Subcutaneous abdominal adipose tissue (tissue), 5 donors: ENCODE measurements around the gene UVSSA.
"Not testable (repeated sequence)": the region's sequence is repeated elsewhere in the genome, so short reads cannot be mapped to it uniquely, and the experiment has no call there.

Experiments used
- H3K27ac ChIP-seq: one replicate; pipeline ENCODE4 v1.7.0; 2013; ENCODE audit warnings: low read depth, mild to moderate bottlenecking, inconsistent platforms, low read length, moderate library complexity
- H3K27me3 ChIP-seq, 5 donors: one replicate each; pipeline ENCODE4 v1.7.0; 2013; ENCODE audit warnings: low read length in 5 of 5, inconsistent platforms in 1 of 5; ENCODE audit not compliant: control insufficient read depth in 5 of 5, insufficient read depth in 4 of 5
- H3K36me3 ChIP-seq, 5 donors: one replicate each; pipeline ENCODE4 v1.7.0; 2013; ENCODE audit warnings: low read length in 5 of 5; ENCODE audit not compliant: control insufficient read depth in 5 of 5, insufficient read depth in 5 of 5
- H3K4me1 ChIP-seq, 5 donors: one replicate each; pipeline ENCODE4 v1.7.0; 2013; ENCODE audit warnings: low read length in 5 of 5, mild to moderate bottlenecking in 3 of 5, moderate library complexity in 1 of 5; ENCODE audit not compliant: control insufficient read depth in 5 of 5, insufficient read depth in 5 of 5
- H3K4me3 ChIP-seq, 5 donors: one replicate each; pipeline ENCODE4 v1.7.0; 2013; ENCODE audit warnings: low read length in 5 of 5, low read depth in 1 of 5
- H3K9ac ChIP-seq, 5 donors: one replicate each; pipeline ENCODE4 v1.7.0; 2013; ENCODE audit warnings: low read length in 5 of 5, mild to moderate bottlenecking in 4 of 5, moderate library complexity in 3 of 5
- H3K9me3 ChIP-seq, 5 donors: one replicate each; pipeline ENCODE4 v1.7.0; 2013; ENCODE audit warnings: low read length in 5 of 5; ENCODE audit not compliant: control insufficient read depth in 5 of 5
- donor health status: healthy.
- donor health status: healthy.
- donor health status: healthy.
- donor health status: healthy.
- donor health status: healthy.

UVSSA gene

DNA sequence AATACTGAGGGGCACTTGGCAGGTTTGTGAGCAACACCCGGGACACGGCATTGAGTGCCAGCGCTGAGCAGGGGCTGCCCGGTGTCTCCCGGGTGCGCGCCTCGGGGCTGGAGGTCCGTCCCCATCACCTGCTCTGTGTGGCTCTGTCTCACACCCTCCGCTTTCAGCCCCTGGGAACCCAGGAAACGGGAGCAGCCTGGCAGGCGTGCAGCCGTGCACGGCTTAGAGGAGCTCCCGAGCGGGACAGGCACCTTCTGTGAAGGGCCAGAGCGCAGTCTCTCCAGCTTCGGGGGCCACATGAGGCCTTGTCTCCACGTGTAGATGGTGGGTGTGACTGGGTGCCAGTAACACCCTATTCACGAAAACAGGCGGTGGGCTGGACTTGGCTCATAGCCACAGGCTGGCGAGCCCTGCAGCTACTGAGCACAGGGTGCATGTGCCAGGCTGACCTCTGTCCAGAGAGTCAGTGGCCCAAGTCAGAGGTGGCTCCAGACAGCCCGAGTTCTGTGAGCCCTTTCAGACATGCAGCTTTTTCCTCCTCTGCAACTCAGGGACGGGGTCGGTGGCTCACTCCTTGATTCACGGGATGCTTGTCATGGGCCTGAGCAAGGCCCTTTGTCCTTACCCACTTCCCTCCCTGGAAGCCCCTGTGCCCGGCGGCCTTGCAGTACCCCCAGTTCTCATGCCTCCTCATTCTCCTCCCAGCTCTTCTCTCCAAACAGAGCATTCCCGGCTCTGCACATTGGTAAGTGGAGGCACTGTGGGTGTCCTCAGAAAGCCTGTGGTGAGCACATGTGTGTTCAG lies 23.5 kb downstream of the UVSSA start:
- Histone ChIP-seq H3K27me3 (no peaks in the 10 kb centered on the region), H3K4me3 (no peak overlapping the region), H3K9ac (no peak overlapping the region), H3K4me1 (peaks cover 0 to 4% (median 0%) of the 10 kb centered on the region in 5 donors), H3K36me3 (peaks cover 0 to 90% (median 71%) of the 10 kb centered on the region in 5 donors), H3K27ac (no peak overlapping the region), H3K9me3 (no peaks in the 10 kb centered on the region)

DNA sequence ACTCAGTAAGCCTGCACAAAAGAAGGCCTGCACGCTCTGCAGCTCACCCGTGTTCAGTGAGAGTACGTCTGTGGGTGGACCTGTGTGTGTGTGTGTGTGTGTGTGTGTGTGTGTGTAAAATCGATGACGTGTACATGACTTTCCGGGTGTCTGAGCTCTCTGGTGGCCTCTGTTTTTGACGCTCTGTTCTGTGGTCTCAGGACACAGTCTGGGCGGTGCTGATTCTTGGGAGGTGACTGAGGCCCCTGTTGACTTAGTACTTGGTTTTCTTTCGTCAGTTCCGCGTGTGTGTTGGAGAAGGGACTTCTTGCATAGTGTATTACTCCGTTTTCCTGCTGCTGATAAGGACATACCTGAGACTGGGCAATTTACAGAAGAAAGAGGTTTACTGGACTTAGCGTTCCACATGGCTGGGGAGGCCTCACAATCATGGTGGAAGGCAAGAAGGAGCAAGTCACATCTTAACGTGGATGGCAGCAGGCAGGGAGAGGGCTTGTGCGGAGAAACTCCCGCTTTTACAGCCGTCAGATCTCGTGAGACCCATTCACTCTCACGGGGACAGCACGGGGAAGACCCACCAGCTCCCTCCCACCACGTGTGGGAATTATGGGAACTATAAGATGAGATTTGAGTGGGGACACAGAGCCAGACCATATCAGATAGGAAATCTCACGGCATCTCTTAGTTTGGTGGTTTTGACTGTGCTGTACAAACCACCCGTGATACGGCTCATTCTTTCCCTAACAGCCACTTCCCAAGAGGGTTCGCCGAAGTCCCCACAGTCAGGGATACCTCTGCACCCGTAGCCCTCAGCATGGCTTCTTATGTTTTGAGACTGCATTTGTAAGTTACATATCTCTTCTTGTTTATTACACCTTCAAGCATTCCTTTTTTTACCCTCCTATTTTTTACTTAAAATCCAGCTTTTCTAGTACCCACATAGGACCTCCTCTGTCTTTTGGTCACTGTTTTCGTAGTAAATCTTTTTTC lies 24.5 kb downstream of the UVSSA start:
- Histone ChIP-seq H3K27ac (no peak overlapping the region), H3K36me3 (peaks cover 0 to 90% (median 73%) of the 10 kb centered on the region in 5 donors), H3K27me3 (no peaks in the 10 kb centered on the region), H3K9me3 (no peaks in the 10 kb centered on the region), H3K9ac (no peak overlapping the region), H3K4me1 (peaks cover 0 to 4% (median 0%) of the 10 kb centered on the region in 5 donors), H3K4me3 (no peak overlapping the region)

GRCh38 chr4:1372576-1372975 lies 25.6 kb downstream of the UVSSA start:
- not testable (repeated sequence) for H3K4me1 ChIP-seq, H3K9me3 ChIP-seq, H3K27ac ChIP-seq, H3K27me3 ChIP-seq, H3K4me3 ChIP-seq, H3K9ac ChIP-seq
- peaks cover 0 to 90% (median 71%) of the 10 kb centered on the region in 5 donors for H3K36me3 ChIP-seq

- no peak overlapping the region for H3K27ac ChIP-seq
- no peaks in the 10 kb centered on the region for H3K27me3 ChIP-seq
- peaks cover 0 to 4% (median 0%) of the 10 kb centered on the region in 5 donors for H3K4me1 ChIP-seq
- no peaks in the 10 kb centered on the region for H3K9me3 ChIP-seq
- no peak overlapping the region for H3K9ac ChIP-seq
- peaks cover 0 to 85% (median 61%) of the 10 kb centered on the region in 5 donors for H3K36me3 ChIP-seq
- no peak overlapping the region for H3K4me3 ChIP-seq
These were observed 27.1 kb downstream of the UVSSA start for GRCh38 chr4:1373892-1374705.

DNA sequence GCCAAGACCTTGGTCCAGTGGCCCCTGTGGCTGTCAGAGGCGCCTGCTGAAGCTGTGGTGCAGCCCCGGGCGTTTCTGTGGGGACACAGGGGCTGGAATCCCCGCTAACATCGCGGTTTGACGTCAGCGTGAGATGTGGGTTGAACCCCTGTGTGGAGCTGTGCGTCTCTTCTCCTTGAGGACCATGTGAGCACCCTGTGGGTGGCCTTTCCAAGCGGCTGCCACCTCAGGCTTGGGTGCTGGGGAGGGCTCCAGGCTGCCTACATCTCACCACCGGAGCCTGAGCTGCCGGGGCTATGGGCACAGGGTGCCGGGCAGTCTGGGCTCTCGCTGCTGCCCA lies 27.7 kb downstream of the UVSSA start:
- Histone ChIP-seq H3K9ac (no peak overlapping the region), H3K27ac (no peak overlapping the region)

DNA sequence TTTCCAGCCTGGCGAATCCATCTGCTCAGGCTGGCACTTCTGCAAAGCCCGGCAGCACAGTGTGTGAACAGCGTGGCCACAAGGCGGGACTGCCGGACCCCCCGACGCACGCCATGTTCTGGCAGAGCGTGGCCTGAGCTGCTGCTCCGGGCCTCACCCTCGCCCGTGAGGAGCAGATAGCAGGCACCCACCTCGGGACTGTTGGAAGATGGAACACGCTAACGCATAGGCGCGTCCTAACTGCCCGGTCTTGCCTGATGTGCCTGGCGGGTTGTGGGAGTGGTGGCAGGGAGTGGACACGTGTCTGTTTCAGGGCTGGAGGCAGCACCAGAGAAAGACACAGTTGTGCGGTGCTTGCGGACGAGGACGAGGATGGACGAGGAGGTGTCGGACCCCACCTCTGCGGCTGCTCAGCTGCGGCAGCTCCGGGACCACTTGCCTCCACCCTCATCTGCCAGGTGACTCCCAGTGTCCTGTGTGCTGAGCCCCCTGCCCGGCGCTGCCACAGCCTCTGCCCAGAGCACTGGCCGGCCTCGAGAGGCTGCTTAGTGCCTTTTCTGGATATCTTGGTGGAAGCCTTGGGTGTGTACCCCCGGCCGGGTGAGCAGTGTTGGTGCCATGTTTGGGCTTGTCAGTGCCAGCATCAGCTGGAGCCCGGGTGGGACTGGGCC lies 28.2 kb downstream of the UVSSA start:
- H3K36me3 ChIP-seq, result peaks cover 0 to 95% (median 69%) of the 10 kb centered on the region in 5 donors
- H3K9me3 ChIP-seq, result no peaks in the 10 kb centered on the region
- no peak overlapping the region for H3K9ac ChIP-seq
- peaks cover 0 to 4% (median 0%) of the 10 kb centered on the region in 5 donors for H3K4me1 ChIP-seq
- no peak overlapping the region for H3K4me3 ChIP-seq
- H3K27me3 ChIP-seq, result no peaks in the 10 kb centered on the region
- H3K27ac ChIP-seq, result no peak overlapping the region

More for the DNA sequence above, 27.7 kb downstream of the UVSSA start:
- no peaks in the 10 kb centered on the region for H3K9me3 ChIP-seq
- peaks cover 0 to 91% (median 66%) of the 10 kb centered on the region in 5 donors for H3K36me3 ChIP-seq
- H3K4me3 ChIP-seq, result no peak overlapping the region
- no peaks in the 10 kb centered on the region for H3K27me3 ChIP-seq
- H3K4me1 ChIP-seq, result peaks cover 0 to 4% (median 0%) of the 10 kb centered on the region in 5 donors

GRCh38 chr4:1375761-1376322 lies 28.8 kb downstream of the UVSSA start:
- no peak overlapping the region for H3K4me3 ChIP-seq
- H3K27me3 ChIP-seq, result no peaks in the 10 kb centered on the region
- peaks cover 0 to 95% (median 71%) of the 10 kb centered on the region in 5 donors for H3K36me3 ChIP-seq
- no peaks in the 10 kb centered on the region for H3K9me3 ChIP-seq
- H3K9ac ChIP-seq, result no peak overlapping the region
- no peak overlapping the region for H3K27ac ChIP-seq
- H3K4me1 ChIP-seq, result peaks cover 0 to under 1% (median 0%) of the 10 kb centered on the region in 5 donors

DNA sequence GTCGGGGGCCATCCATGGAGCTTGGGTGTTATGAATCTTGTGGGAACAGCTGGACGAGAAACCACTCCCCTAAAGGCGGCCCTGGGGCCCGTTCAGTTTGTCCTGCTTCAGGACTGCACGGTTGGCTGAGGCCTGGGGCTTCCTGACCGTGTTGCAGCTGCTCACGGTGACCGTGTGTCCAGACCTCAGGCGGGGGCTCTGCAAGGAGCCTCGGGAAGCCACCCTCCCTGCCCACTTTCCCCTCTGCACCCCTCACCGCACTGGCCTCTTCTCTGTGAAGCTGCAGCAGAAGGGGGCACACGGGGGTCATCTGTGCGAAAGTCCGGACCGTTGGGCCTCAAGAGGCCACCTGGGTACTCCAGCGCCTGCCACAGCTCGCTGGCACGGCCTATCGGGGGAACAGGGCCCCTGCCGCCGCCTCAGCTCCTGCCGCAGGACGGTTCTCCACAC lies 29.4 kb downstream of the UVSSA start:
- Histone ChIP-seq H3K27me3 (no peaks in the 10 kb centered on the region), H3K36me3 (peaks cover 0 to 95% (median 72%) of the 10 kb centered on the region in 5 donors), H3K4me1 (no peaks in the 10 kb centered on the region), H3K27ac (no peak overlapping the region), H3K9ac (no peak overlapping the region), H3K4me3 (no peak overlapping the region), H3K9me3 (no peaks in the 10 kb centered on the region)
